ENCODE results near the gene MPZL2. TPM values are rescaled to one million over a fixed set of nuclear protein-coding genes. Genes with fewer than 3 reads are reported as not detected.

Gene MPZL2
- total and polyA plus RNA-seq, 2 of the 13 experiments (the other 11 are each of a cell fraction or from before 2014, with no cell fraction given): 27.9 to 53.7 TPM

- no peak for TF ChIP-seq ZNF75D (CRISPR knock-in tag; IDR thresholded peaks at IDR 0.05; ENCODE audit: borderline replicate concordance)
- TF ChIP-seq TCF7 (IDR thresholded peaks at IDR 0.05; ENCODE audit: low read depth): peak; percentile 92
- TF ChIP-seq CBX1 (IDR thresholded peaks at IDR 0.05; ENCODE audit: low read depth): no peak
- TF ChIP-seq GATA4 (IDR thresholded peaks at IDR 0.05; ENCODE audit: borderline replicate concordance, low read depth): peak; percentile 97
- TF ChIP-seq ZBTB46 (CRISPR knock-in tag; IDR thresholded peaks at IDR 0.05; ENCODE audit: borderline replicate concordance): no peak
- peak; percentile 94 for TF ChIP-seq ZNF350 (CRISPR knock-in tag; IDR thresholded peaks at IDR 0.05; ENCODE audit: borderline replicate concordance, low read depth)
- TF ChIP-seq ISX (CRISPR knock-in tag; conservative IDR thresholded peaks at IDR 0.05): no peak
- TF ChIP-seq FOXJ3 (CRISPR knock-in tag; IDR thresholded peaks at IDR 0.05; ENCODE audit: borderline replicate concordance): peak; percentile 86; the same call in 1 of the 2 replicates
- TF ChIP-seq YEATS4 (CRISPR knock-in tag; IDR thresholded peaks at IDR 0.05; ENCODE audit: borderline replicate concordance): peak; percentile 77; the same call in 1 of the 2 replicates
- TF ChIP-seq ZNF546 (CRISPR knock-in tag; conservative IDR thresholded peaks at IDR 0.05): no peak; the same call in 1 of the 2 replicates
- TF ChIP-seq DMTF1 (CRISPR knock-in tag; IDR thresholded peaks at IDR 0.05): 0 out of 2 replicates have a peak, but pooled peaks have one; percentile 56
- TF ChIP-seq ZBTB34 (CRISPR knock-in tag; IDR thresholded peaks at IDR 0.05): peak; percentile 99
- no peak for TF ChIP-seq CSRNP2 (CRISPR knock-in tag; conservative IDR thresholded peaks at IDR 0.05; ENCODE audit: low read depth)
- no peak for TF ChIP-seq ZFYVE20 (CRISPR knock-in tag; IDR thresholded peaks at IDR 0.05; ENCODE audit: borderline replicate concordance, low read depth)
- TF ChIP-seq ZNF331 (CRISPR knock-in tag; IDR thresholded peaks at IDR 0.05): peak; percentile 89
- peak; percentile 78 for TF ChIP-seq ZNF800 (CRISPR knock-in tag; IDR thresholded peaks at IDR 0.05)
- peak; percentile 77; the same call in 1 of the 2 replicates for TF ChIP-seq ZNF710 (CRISPR knock-in tag; IDR thresholded peaks at IDR 0.05; ENCODE audit: borderline replicate concordance)
Observed at GRCh38 chr11:118212131-118212725, 51.9 kb downstream of the MPZL2 start (continued).
